BE2C (cell line): ENCODE measurements around the gene FOXE1.

Experiments
- DNase-seq: peaks from one replicate; pipeline ENCODE4 v3.0.0-alpha.2; 2020
- H3K27me3 ChIP-seq: fragments of 250-450 bp; sonication (Bioruptor Pico); 2 replicates; pipeline ENCODE4 v1.5.1; 2020; ENCODE audit warnings: mild to moderate bottlenecking
- H3K36me3 ChIP-seq: fragments of 250-450 bp; sonication (Bioruptor Pico); 2 replicates; pipeline ENCODE4 v1.5.1; 2020; ENCODE audit warnings: mild to moderate bottlenecking
- H3K4me1 ChIP-seq: fragments of 250-450 bp; sonication (Bioruptor Pico); 2 replicates; pipeline ENCODE4 v1.5.1; 2020
- H3K4me3 ChIP-seq: 2 replicates; pipeline ENCODE4 v1.5.1; 2011; ENCODE audit warnings: low read depth, low read length
- H3K9me3 ChIP-seq: fragments of 250-450 bp; sonication (Bioruptor Pico); 2 replicates; pipeline ENCODE4 v1.5.1; 2020
- TF ChIP-seq, protein P1 (sequence below): IDR thresholded peaks from 2 replicates; pipeline ENCODE4 v1.5.1; 2012; ENCODE audit warnings: mild to moderate bottlenecking, low read depth, low read length

Gene FOXE1

DNA sequence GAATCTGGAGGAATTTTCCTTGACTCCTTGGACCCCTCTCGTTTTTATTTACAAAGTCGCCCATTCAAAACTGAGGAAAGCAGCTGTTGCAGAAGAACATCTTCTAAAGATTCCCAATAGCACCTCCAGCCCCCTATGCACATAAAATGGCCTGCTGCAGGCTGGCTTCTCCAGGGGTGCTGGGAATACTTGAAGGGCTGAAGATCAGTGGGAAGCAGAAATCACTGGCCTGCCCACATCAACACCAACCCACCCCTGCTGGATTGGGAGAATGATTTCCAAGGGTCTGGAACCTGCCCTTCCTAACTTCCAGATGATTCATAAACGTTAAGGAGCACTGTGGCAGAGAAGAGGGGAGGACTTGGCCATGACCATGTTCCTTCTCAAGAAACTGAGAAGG, 3.0 kb upstream of the FOXE1 start:
- Histone ChIP-seq H3K27me3 (peaks cover 99% of the 10 kb centered on the region), H3K4me3 (no peak overlapping the region), H3K4me1 (no peaks in the 10 kb centered on the region), H3K36me3 (no peaks in the 10 kb centered on the region), H3K9me3 (no peaks in the 10 kb centered on the region; the same call in 1 of the 2 replicates)
- TF ChIP-seq, protein P1, sequence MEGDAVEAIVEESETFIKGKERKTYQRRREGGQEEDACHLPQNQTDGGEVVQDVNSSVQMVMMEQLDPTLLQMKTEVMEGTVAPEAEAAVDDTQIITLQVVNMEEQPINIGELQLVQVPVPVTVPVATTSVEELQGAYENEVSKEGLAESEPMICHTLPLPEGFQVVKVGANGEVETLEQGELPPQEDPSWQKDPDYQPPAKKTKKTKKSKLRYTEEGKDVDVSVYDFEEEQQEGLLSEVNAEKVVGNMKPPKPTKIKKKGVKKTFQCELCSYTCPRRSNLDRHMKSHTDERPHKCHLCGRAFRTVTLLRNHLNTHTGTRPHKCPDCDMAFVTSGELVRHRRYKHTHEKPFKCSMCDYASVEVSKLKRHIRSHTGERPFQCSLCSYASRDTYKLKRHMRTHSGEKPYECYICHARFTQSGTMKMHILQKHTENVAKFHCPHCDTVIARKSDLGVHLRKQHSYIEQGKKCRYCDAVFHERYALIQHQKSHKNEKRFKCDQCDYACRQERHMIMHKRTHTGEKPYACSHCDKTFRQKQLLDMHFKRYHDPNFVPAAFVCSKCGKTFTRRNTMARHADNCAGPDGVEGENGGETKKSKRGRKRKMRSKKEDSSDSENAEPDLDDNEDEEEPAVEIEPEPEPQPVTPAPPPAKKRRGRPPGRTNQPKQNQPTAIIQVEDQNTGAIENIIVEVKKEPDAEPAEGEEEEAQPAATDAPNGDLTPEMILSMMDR: no peak
- DNase-seq: no peak

- TF ChIP-seq, protein P1: no peak
- H3K27me3 ChIP-seq: peaks cover 99% of the 10 kb centered on the region
Observed at GRCh38 chr9:97850746-97851445, 2.1 kb upstream of the FOXE1 start.

GRCh38 chr9:97851446-97851883, 1.6 kb upstream of the FOXE1 start:
- no peak for DNase-seq
- Histone ChIP-seq H3K36me3 (no peaks in the 10 kb centered on the region), H3K4me3 (no peak overlapping the region), H3K4me1 (no peaks in the 10 kb centered on the region), H3K27me3 (peaks cover 99% of the 10 kb centered on the region), H3K9me3 (no peaks in the 10 kb centered on the region; the same call in 1 of the 2 replicates)
- TF ChIP-seq, protein P1: no peak

More at GRCh38 chr9:97850746-97851445, 2.1 kb upstream of the FOXE1 start:
- Histone ChIP-seq H3K36me3 (no peaks in the 10 kb centered on the region), H3K9me3 (no peaks in the 10 kb centered on the region; the same call in 1 of the 2 replicates), H3K4me3 (no peak overlapping the region), H3K4me1 (no peaks in the 10 kb centered on the region)
- DNase-seq: no peak

DNA sequence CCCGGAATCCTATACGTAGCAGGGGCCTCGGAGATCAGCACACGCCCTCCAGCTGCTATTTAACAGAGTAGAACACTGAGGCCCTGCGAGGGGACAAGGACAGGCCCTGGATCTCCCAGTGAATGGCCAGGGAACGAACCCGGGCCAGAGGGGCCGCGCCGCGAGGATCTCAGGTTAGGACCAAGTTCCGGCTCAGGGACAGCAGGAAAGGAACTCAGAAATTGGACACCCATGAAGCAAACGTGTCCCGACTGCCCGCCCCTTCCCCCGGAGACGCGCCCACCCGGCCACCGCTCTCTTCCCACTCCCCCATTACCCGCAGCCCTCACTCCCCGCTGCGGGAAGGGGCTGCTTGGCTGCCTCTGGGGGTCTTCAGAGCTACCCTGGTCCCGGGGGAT, 1.0 kb upstream of the FOXE1 start:
- Histone ChIP-seq H3K27me3 (peaks cover 99% of the 10 kb centered on the region), H3K36me3 (no peaks in the 10 kb centered on the region), H3K4me1 (no peaks in the 10 kb centered on the region), H3K4me3 (no peak overlapping the region), H3K9me3 (no peaks in the 10 kb centered on the region; the same call in 1 of the 2 replicates)
- DNase-seq: no peak
- TF ChIP-seq, protein P1: no peak

DNA sequence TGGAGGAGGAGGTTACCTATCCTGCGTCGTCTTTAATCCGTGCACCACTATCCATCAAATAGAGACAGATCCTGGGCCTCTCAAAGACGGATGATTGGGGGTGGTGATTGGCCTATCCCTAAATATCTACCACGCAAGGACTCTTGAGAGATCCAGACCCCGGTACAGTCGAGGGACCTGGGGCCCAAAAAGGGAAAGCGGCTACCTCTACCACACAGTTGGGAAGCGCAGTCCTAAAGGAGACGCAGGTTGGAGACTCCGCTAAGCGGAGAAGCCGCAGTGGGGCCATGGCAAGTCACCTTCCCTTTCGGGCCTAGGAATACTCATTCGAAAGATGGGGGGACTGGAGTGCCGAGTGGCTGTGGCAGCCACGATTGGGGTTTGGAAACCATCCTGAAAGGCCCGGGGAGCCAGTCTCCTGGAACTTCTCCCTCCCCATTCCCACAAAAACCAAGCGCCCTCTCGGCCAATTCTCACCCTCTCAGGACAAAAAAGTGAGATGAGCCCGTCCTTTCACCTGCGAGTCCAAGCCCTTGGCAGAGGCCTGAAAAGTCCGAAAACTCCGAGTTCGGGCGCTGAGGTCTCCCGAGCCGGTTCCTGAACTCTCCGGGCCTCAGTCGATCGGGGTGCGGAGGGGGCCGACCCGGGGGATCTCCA, 499 bp upstream of the FOXE1 start:
- H3K27me3 ChIP-seq: peaks cover 99% of the 10 kb centered on the region
- H3K4me1 ChIP-seq: no peaks in the 10 kb centered on the region
- TF ChIP-seq, protein P1: no peak
- no peak for DNase-seq
- no peak overlapping the region for H3K4me3 ChIP-seq
- no peaks in the 10 kb centered on the region for H3K36me3 ChIP-seq
- H3K9me3 ChIP-seq: no peaks in the 10 kb centered on the region; the same call in 1 of the 2 replicates
